GM18505 (cell line): Measurements from ENCODE around the gene TRIM5.
"Not testable (repeated sequence)": the region's sequence is repeated elsewhere in the genome, so short reads cannot be mapped to it uniquely, and the experiment has no call there.

Experiments
- ATAC-seq: cut with Tn5 transposase; IDR thresholded peaks from one replicate; pipeline ENCODE4 v1.9.1; 2021; ENCODE audit not compliant: unreplicated experiment
- POLR2A ChIP-seq: IDR thresholded peaks from 4 replicates; pipeline ENCODE4 v1.6.1; 2011; ENCODE audit warnings: borderline replicate concordance; ENCODE audit not compliant: insufficient read depth, insufficient read length; ENCODE audit errors: extremely low read depth

TRIM5 gene

DNA sequence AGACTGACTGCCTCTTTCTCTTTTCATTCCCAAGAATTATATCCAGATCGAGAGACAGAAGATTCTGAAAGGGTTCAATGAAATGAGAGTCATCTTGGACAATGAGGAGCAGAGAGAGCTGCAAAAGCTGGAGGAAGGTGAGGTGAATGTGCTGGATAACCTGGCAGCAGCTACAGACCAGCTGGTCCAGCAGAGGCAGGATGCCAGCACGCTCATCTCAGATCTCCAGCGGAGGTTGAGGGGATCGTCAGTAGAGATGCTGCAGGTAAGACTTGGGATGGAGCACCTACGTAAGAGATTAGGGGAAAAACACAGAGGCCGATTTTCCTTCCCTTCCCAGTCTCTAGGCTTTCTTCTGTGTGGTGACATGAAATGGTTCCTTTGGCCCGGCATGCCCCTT lies 13.4 kb upstream of the TRIM5 start:
- no peak for ATAC-seq
- TF ChIP-seq POLR2A: no peak

GRCh38 chr11:5696210-5696609 lies 11.3 kb upstream of the TRIM5 start:
- ATAC-seq: no peak
- TF ChIP-seq POLR2A: no peak

DNA sequence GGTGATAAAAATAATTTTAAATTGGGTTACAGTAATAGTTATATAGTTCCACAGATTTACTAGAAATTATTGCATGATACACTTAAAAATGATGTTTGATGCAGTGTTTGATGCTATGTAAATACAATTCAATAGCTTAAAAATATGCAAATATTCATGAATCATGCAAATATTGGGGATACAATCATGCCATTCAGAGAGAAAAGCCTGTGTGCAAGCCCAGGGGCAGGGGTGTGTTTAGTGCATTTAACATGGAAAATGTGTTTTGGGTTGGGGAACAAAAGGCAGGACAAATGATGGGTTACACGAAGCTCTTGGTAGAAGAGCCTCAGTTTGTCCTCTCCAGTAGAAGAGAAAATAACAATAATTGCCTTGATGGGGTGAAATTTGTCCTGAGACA lies 10.7 kb upstream of the TRIM5 start:
- no peak for ATAC-seq
- TF ChIP-seq POLR2A: no peak

DNA sequence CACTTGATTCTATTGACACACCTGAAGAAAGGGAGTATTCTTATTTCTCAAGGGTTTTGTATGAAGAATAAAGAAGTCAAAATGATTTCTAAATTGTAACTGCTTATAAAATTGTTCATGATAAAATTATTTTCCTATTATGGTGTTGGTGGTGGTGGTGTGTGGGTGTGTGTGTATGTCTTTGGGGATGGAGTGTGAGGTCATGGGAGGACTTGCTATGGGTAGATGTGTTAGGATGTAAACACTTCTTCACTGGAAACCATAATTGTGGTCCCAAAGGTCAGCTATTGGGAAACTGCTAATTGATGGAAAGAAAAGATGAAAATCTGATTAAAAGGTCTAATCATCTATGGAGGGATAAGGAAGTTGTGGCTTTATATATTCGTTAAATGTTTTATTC lies 9.8 kb upstream of the TRIM5 start:
- no peak for TF ChIP-seq POLR2A
- ATAC-seq: no peak

DNA sequence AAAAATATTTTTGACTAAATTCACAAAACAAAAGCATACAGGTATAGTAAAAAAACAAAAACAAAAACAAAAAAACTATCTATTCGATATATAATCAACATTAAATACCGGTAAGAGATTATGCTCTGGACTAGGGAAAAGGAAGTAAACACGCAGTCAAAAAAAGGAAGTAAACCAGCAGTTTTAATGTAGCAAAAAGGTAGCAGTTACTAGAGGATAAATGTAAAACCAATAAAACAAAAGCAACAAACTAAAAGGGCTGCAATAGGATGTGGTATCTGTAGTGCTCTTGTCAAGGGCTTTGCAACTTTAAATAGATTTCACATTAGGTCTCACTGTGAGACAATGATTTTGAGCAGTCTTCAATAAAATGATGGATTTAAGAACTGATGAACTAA lies 7.1 kb upstream of the TRIM5 start:
- no peak for TF ChIP-seq POLR2A
- ATAC-seq: no peak

DNA sequence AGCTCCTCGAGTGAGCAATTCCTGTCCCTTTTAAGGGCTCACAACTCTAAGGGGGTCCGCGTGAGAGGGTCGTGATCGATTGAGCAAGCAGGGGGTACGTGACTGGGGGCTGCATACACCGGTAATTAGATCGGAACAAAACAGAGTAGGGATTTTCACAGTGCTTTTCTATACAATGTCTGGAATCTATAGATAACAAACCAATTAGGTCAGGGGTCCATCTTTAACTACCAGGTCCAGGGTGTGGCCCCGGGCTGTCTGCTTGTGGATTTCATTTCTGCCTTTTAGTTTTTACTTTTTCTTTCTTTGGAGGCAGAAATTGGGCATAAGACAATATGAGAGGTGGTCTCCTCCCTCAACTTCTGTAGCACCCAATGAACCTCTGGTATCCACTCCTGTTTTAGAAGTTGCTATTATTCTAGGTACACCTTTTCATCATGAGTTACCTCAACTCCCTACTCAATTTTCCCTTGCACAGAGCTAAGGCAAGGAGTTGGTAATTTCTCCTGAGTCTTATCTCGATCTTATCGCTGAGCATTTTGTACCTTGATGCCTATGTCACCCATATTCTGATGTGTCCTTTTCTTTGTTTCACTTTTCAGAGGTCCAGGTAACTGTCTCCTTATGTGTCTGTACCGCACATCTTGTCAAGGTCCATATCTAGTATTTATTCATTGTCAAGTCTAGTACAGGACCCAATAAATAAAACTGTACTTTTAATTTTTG lies 6.5 kb upstream of the TRIM5 start:
- ATAC-seq: not testable (repeated sequence)

DNA sequence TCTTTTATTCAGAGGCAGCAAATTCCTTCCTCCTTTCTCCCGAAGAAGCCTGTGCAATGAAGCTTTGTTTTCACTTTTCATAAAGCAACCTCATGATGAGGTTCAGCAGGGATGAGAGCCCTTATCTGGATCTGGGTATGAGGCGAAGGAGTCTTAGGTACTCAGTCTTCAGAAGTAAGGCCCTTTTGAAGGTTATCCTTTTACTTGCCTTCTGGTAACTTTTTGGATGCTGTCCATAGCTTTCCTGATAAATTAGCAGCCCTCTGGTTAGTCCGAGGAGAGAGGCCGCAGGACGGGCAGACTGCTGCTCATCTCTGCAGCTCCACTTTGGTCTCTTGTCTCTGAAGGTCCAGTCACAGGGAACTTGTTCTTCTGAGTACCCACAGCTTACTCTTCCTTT lies 5.9 kb upstream of the TRIM5 start:
- no peak for TF ChIP-seq POLR2A
- no peak for ATAC-seq

- ATAC-seq: no peak
- no peak for TF ChIP-seq POLR2A
These were observed 5.3 kb upstream of the TRIM5 start for GRCh38 chr11:5690216-5690615.

- ATAC-seq: peak; percentile 75
- peak; percentile 64 for TF ChIP-seq POLR2A
These were observed 4.7 kb upstream of the TRIM5 start, which contains the start of gene TRIM22 for GRCh38 chr11:5689551-5689983. TSS of gene TRIM22 (plus strand) at chr11:5689790. CDS start at chr11:5696233, 6,443 bp downstream.

- no peak for ATAC-seq
These were observed 3.6 kb upstream of the TRIM5 start for GRCh38 chr11:5688482-5688881.

GRCh38 chr11:5686426-5686825 lies 1.6 kb upstream of the TRIM5 start:
- no peak for TF ChIP-seq POLR2A
- no peak for ATAC-seq

More at GRCh38 chr11:5688482-5688881, 3.6 kb upstream of the TRIM5 start:
- TF ChIP-seq POLR2A: no peak

DNA sequence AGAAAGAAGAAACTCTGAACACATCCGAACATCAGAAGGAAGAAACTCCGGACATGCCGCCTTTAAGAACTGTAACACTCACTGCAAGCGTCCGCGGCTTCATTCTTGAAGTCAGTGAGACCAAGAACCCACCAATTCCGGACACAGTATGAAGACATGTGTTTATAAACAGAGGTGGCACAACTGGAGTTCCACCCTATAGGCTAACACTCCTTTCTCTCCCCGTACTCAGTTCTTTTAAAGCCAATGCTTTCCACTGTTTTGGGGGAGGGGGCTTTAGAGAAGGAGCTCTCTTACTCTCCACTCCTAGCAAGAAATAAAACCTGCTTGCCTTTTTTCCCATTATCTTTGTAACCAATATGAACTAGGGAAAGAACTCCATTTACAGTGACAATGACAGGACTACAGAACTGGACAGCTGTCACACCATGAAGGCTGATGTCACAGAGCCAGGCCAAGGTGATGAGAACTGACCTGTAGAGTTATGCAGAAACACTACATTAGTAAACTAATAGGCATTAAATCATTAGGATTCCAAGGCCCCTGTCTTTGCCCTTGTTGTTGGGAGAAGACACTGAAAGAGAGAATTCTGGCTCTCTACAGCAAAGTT lies 733 bp downstream of the TRIM5 start:
- TF ChIP-seq POLR2A: no peak
- no peak for ATAC-seq

DNA sequence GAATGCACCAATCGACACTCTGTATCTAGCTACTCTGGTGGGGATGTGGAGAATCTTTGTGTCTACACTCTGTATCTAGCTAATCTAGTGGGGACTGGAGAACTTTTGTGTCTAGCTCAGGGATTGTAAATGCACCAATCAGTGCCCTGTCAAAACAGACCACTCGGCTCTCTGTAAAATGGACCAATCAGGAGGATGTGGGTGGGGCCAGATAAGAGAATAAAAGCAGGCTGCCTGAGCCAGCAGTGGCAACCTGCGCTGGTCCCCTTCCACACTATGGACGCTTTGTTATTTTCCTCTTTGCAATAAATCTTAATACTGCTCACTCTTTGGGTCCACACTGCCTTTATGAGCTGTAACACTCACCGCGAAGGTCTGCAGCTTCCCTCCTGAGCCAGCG lies 1.3 kb downstream of the TRIM5 start:
- ATAC-seq: not testable (repeated sequence)

DNA sequence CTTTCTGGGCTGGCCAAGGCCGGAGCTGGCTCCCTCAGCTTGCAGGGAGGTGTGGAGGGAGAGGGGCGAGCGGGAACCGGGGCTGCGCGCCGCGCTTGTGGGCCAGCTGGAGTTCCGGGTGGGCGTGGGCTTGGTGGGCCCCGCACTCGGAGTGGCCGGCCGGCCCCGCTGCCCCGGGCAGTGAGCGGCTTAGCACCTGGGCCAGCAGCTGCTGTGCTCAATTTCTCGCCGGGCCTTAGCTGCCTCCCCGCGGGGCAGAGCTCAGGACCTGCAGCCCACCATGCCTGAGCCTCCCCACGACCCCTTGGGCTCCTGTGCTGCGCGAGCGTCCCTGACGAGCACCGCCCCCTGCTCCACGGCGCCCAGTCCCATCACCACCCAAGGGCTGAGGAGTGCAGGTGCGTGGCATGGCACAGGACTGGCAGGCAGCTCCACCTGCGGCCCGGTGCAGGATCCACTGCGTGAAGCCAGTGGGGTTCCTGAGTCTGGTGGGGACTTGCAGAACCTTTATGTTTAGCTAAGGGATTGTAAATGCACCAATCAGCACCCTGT lies 1.9 kb downstream of the TRIM5 start:
- not testable (repeated sequence) for ATAC-seq
